Activated T-cell treated with anti-CD3 and anti-CD28 coated beads for 24 hours (primary cell): ENCODE measurements around the gene HSPB2.
"Not testable (repeated sequence)": the region's sequence is repeated elsewhere in the genome, so short reads cannot be mapped to it uniquely, and the experiment has no call there.

Source experiments
- DNase-seq: peaks from one replicate; pipeline ENCODE4 v3.0.0-alpha.2; 2020; ENCODE audit warnings: low read depth

The HSPB2 gene

GRCh38 chr11:111912535-111912934 is at the start of gene HSPB2:
Gene HSPB2, plus strand, starts transcription at chr11:111912734. Its CDS starts 96 bp downstream, at chr11:111912830.
- DNase-seq = no peak

DNA sequence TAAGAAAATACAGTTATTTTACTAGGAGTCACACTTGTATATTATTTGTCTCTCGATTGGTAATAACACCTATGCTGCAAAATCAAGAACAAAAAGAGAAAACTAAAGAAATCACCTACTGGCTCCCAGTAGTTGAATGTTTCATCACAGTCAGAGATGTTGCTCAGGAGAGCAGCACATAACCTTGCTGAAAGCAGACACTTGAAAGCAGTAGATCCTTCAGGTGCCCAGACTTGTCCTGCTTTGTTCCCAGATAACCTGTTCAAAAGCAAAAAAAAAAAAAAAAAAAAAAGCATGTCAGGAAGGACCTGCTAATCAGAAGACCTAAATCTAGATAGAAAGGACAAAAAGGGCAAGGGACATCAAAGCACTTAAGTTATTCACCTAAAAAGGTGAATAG is 42.4 kb upstream of the HSPB2 start:
- no peak for DNase-seq

DNA sequence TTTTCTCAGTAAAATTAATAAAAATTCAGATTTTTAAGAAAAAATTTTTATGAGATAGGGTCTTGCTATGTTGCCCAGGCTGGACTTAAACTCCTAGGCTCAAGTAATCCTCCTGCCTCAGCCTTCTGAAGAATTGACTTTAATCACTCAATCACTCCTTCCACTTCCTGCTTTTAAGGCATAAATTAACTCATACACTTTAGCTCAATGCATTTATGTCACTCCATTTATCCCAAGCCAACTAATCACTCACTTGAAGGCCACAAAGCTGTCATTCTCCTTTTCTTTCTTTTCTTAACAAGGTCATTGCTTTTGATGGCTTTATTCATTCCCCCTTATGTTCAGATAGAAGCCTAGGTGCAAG is 42.0 kb upstream of the HSPB2 start:
- no peak for DNase-seq

GRCh38 chr11:111870886-111871692 is 41.4 kb upstream of the HSPB2 start, which contains the start of gene ALG9:
Gene ALG9, minus strand, starts transcription at chr11:111871581. Its CDS starts 99 bp downstream, at chr11:111871482.
- peak; percentile 86 for DNase-seq

GRCh38 chr11:111871693-111872161 is 40.8 kb upstream of the HSPB2 start:
- DNase-seq = no peak

DNA sequence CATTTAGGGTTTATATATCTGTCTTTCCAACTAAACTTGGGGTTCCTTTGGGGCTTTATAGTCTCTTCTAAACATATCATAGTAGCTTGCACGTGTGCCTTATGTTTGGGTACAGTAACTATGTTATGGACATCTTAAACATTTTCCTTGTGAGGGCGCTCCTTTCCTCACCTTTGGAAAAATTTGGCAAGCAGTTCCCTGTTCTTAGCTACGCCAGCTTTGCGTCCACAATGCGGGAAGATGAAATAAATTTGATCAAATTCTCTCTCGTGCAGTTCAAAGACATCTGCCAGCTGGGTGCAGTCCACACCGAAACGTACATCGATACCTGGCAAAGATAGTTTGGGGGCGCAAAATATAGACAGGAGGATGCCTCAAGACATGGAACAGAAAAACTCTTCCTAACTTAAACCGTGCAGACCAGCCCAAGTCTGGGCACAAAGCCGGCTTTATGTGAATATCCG is 34.1 kb upstream of the HSPB2 start:
- no peak for DNase-seq

DNA sequence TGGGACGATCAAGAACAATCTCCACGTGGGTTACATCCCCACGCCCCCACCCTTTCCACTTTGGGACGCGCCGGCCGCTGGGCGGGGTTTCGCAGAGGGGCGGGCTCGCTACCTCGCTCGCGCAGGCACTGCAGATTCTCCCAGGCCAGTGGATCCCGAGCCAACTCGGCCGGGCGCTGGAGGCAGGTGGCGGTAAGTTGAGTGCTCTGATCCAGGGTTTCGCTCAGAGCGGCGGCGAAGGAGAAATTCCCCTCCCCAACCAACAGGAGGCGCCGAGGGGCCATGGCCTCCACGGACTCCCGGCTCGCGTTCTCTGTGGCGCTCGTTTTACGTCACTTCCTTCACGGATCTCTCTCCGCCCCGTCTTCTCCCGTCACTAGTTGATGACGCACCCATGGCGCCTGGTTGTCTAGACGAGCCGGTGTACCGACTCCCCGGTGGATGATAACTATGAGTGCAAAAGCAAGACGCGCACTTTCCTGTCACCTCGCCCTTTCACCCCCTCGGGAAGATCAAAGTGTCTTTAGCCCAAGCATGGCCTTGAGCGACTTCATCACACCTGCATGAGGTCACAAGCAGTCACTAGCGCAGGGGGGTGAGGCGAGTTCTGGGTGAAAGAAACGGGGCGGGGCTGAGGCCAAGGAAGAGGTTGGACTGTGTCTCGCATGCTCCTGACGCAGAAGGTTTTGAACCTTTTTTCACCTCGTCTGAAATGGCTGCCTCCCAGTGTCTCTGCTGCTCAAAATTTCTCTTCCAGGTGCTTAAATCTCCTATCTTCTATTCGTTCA is 33.5 kb upstream of the HSPB2 start, which contains the start of the genes CFAP68 and FDXACB1:
CFAP68 (plus strand) TSS at position 693 of the 788 bp plus-strand sequence; CDS start at position 713, 20 bp downstream.
FDXACB1 (minus strand) TSS at position 317 of the 788 bp plus-strand sequence; CDS start at position 284, 33 bp downstream.
- DNase-seq = peak; percentile 93

- no peak for DNase-seq
These were observed 32.9 kb upstream of the HSPB2 start for GRCh38 chr11:111879637-111879960.

GRCh38 chr11:111882202-111882601 is 30.3 kb upstream of the HSPB2 start:
- no peak for DNase-seq

DNA sequence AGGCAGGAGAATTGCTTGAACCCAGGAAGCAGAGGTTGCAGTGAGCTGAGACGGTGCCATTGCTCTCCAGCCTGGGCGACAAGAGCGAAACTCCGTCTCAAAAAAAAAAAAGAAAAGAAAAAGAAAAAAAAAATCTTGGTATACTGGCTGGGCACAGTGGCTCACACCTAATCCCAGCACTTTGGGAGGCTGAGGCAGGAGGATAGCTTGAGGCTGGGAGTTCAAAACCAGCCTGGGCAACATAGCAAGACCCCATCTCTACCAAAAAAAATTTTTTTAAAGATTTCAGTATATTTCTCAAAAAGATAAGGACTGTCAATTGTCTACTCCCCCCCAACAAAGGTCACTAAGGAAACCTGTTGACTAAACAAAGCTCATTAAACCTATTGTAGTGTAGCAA is 27.5 kb upstream of the HSPB2 start:
- DNase-seq = not testable (repeated sequence)

- DNase-seq = no peak
These were observed 26.5 kb upstream of the HSPB2 start for GRCh38 chr11:111886032-111886431.

DNA sequence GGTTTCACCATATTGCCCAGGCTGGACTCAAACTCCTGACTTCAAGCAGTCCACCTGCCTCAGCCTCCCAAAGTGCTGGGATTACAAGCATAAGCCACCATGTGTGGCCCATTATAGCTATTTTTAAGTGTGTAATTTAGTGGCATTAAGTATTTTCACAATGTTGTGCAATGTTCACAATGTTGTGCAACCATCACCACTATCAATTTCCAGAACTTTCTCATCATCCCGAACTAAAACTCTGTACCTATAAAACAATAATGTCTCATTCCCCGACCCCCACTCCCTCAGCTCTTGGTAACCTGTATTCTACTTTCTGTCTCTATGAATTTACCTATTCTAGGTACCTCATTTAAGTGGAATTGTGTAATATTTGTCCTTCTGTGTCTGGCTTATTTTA is 25.7 kb upstream of the HSPB2 start:
- no peak for DNase-seq

DNA sequence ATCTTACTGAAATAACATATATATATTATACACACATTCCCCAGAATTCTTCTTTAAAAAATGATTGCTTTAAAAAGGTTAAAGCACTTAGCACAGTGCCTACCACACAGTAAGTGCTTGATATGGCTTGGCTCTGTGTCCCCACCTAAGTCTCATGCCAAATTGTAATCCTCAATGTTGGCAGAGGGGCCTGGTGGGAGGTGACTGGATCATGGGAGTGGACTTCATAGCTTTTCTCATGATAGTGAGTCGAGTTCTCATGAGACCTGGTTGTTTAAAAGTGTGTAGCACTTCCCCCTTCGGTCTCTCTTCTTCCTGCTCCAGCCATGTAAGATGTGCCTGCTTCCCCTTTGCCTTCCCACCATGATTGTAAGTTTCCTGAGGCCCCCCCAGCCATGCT is 7.1 kb upstream of the HSPB2 start:
- no peak for DNase-seq

- DNase-seq = no peak
These were observed 5.9 kb upstream of the HSPB2 start for GRCh38 chr11:111906680-111907079.

DNA sequence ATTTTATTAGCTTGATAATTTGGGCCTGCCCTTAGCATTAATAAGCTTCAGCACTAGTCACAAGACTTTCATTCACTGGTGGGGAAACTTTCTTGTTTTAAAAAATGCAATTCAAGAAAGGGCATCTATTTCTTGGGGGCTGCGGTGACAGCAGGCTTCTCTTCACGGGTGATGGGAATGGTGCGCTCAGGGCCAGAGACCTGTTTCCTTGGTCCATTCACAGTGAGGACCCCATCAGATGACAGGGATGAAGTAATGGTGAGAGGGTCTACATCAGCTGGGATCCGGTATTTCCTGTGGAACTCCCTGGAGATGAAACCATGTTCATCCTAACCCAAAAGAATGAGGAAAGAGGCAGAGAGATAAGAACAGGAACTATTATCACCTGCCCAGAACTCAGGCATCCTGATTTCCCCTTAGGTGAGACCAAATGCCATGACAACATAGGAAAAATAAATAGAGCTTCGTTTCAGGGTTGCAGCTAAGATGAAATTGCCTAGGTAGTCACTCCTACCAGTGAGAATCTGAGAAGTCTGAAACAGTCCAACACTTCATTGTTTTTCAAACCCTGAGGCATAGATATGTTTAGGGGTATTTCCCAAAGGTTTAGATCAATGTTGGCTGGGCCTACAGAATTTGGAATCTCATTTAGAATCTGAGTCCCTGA is 3.8 kb upstream of the HSPB2 start:
- no peak for DNase-seq

DNA sequence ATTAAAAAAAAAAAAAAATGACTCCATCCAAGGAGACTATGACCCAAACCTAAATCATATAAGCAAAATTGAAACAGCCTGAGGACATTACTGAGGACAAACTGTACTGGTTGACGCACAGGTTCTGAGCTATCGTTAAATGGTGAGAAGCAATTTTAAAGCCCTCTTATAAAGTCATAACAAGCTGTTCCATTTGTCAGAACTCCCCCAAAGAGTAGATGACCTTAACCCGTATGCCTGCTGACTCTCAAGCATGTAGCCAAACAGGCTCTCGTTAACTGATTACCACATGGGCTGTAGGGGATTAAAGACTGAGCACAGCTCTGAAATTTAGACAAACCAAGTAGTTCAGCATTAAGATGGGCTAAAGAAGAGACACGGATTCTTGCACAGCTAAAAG is 3.2 kb upstream of the HSPB2 start:
- DNase-seq = no peak

- no peak for DNase-seq
These were observed 1.6 kb upstream of the HSPB2 start for GRCh38 chr11:111910676-111911562.

- no peak for DNase-seq
These were observed 752 bp upstream of the HSPB2 start, which contains the start of gene CRYAB for GRCh38 chr11:111911563-111912401. Gene CRYAB, minus strand, starts transcription at chr11:111911770. Its CDS starts 46 bp downstream, at chr11:111911724.

- no peak for DNase-seq
These were observed 712 bp downstream of the HSPB2 start for GRCh38 chr11:111913031-111913861.
